ENCODE measurements around the gene PAK5. TPM values are rescaled to one million over a fixed set of nuclear protein-coding genes. Genes with fewer than 3 reads are reported as not detected.

Gene PAK5
- total and polyA plus RNA-seq, 2 of the 13 experiments (the other 11 are each of a cell fraction or from before 2014, with no cell fraction given), result not detected

DNA sequence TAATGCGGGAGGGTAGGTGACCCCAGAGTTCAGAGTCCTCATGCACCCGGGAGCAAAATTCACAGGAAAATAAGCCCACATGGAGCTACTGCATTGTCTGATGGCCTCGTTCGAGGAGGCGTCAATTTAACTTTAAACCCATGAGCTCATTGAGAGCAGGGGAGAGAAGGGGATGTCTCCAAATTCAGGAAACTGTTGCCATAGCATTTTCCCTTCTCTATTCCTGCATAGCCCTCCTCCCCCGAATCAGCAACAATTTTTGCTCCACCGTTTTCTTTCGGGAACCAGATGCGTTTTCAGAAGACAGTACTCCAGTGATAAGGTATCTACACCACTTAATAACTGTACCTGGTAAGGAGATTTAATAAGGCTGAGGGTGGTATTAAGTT lies 324.8 kb downstream of the PAK5 start:
- DNase-seq (ENCODE audit: low spot score), result no peak
- H3K27me3 ChIP-seq (ENCODE audit: control insufficient read depth in 1 of 2, insufficient read depth in 2 of 2, low read length in 2 of 2), result peaks cover 2 to 65% of the 10 kb centered on the region in 2 experiments; a peak in 4 of 5 replicates
- no peaks in the 10 kb centered on the region for H3K9me3 ChIP-seq (ENCODE audit: low read length)
- H2AFZ ChIP-seq (ENCODE audit: low read length), result no peak overlapping the region
- no peaks in the 10 kb centered on the region for H3K36me3 ChIP-seq (replicated peaks in 1 of 2; ENCODE audit: control insufficient read depth in 1 of 2, insufficient read depth in 2 of 2, low read length in 2 of 2)
- H3K9ac ChIP-seq (ENCODE audit: insufficient read depth, low read depth, low read length), result no peak overlapping the region
- H3K27ac ChIP-seq (ENCODE audit: extremely low read length, insufficient read depth, low read length), result no peak overlapping the region
- intact Hi-C loops (cut with micrococcal nuclease; ENCODE audit: unreplicated experiment) (no loop called here), in situ Hi-C loops (cut with HindIII; ENCODE audit: extremely low pct_ligation_motif_present, low pct_unique_long_range_greater_than_20kb) (no loop called here)
- H3K4me3 ChIP-seq (replicated peaks in 1 of 3; ENCODE audit: insufficient read depth in 1 of 3, low read depth in 2 of 3, low read length in 3 of 3), result no peak overlapping the region
- H4K20me1 ChIP-seq (ENCODE audit: insufficient read depth, low read length), result no peaks in the 10 kb centered on the region
- no peaks in the 10 kb centered on the region for H3K79me2 ChIP-seq (ENCODE audit: insufficient read depth, low read length)
- TF ChIP-seq, protein P1, sequence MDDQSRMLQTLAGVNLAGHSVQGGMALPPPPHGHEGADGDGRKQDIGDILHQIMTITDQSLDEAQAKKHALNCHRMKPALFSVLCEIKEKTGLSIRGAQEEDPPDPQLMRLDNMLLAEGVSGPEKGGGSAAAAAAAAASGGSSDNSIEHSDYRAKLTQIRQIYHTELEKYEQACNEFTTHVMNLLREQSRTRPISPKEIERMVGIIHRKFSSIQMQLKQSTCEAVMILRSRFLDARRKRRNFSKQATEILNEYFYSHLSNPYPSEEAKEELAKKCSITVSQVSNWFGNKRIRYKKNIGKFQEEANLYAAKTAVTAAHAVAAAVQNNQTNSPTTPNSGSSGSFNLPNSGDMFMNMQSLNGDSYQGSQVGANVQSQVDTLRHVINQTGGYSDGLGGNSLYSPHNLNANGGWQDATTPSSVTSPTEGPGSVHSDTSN (CRISPR knock-in tag; IDR thresholded peaks at IDR 0.05; ENCODE audit: borderline replicate concordance), result no peak
- TF ChIP-seq ZNF563 (CRISPR knock-in tag; IDR thresholded peaks at IDR 0.05) (no peak), ZNF382 (CRISPR knock-in tag; IDR thresholded peaks at IDR 0.05; ENCODE audit: borderline replicate concordance) (no peak), ZSCAN9 (CRISPR knock-in tag; IDR thresholded peaks at IDR 0.05; ENCODE audit: borderline replicate concordance) (no peak), KMT2B (CRISPR knock-in tag; IDR thresholded peaks at IDR 0.05) (no peak), U2AF2 (IDR thresholded peaks at IDR 0.05; ENCODE audit: low read depth, low read length) (no peak), KLF11 (CRISPR knock-in tag; IDR thresholded peaks at IDR 0.05) (no peak), ZNF337 (CRISPR knock-in tag; IDR thresholded peaks at IDR 0.05; ENCODE audit: borderline replicate concordance, low read depth) (no peak), ZNF136 (CRISPR knock-in tag; IDR thresholded peaks at IDR 0.05; ENCODE audit: low read depth) (no peak), EP300 (IDR thresholded peaks at IDR 0.05; ENCODE audit: low read depth in 2 of 2, low read length in 2 of 2) (no peak), EP300 (CRISPR knock-in tag; IDR thresholded peaks at IDR 0.05; ENCODE audit: borderline replicate concordance) (no peak), SNRNP70 (IDR thresholded peaks at IDR 0.05; ENCODE audit: low read depth, low read length) (no peak), ZNF552 (CRISPR knock-in tag; IDR thresholded peaks at IDR 0.05; ENCODE audit: borderline replicate concordance) (no peak), FOXO1 (CRISPR knock-in tag; IDR thresholded peaks at IDR 0.05) (no peak)
- TF ChIP-seq, protein P2, sequence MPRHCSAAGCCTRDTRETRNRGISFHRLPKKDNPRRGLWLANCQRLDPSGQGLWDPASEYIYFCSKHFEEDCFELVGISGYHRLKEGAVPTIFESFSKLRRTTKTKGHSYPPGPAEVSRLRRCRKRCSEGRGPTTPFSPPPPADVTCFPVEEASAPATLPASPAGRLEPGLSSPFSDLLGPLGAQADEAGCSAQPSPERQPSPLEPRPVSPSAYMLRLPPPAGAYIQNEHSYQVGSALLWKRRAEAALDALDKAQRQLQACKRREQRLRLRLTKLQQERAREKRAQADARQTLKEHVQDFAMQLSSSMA (CRISPR knock-in tag; IDR thresholded peaks at IDR 0.05), result no peak
- TF ChIP-seq, protein P3, sequence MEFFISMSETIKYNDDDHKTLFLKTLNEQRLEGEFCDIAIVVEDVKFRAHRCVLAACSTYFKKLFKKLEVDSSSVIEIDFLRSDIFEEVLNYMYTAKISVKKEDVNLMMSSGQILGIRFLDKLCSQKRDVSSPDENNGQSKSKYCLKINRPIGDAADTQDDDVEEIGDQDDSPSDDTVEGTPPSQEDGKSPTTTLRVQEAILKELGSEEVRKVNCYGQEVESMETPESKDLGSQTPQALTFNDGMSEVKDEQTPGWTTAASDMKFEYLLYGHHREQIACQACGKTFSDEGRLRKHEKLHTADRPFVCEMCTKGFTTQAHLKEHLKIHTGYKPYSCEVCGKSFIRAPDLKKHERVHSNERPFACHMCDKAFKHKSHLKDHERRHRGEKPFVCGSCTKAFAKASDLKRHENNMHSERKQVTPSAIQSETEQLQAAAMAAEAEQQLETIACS (CRISPR knock-in tag; IDR thresholded peaks at IDR 0.05), result no peak
- TF ChIP-seq, protein P4, sequence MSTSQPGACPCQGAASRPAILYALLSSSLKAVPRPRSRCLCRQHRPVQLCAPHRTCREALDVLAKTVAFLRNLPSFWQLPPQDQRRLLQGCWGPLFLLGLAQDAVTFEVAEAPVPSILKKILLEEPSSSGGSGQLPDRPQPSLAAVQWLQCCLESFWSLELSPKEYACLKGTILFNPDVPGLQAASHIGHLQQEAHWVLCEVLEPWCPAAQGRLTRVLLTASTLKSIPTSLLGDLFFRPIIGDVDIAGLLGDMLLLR (CRISPR knock-in tag; IDR thresholded peaks at IDR 0.05), result no peak
- no TSS peak for BruUV-seq (replicated peaks)
- 1% methylated on average over 9 of the region's 9 CpGs for WGBS (ENCODE audit: low lambda C conversion rate)
- no peaks in the 10 kb centered on the region for H3K4me1 ChIP-seq (ENCODE audit: insufficient read depth, low read length)
- ATAC-seq, result no peak; the same call in 2 of the 3 replicates
- ChIA-PET POLR2A (no interaction called here), CTCF (ENCODE audit: low intra/inter-chr PET ratio, low total read pairs) (no interaction called here)
- no peak for FAIRE-seq
- H3K4me2 ChIP-seq (ENCODE audit: low read depth, low read length), result no peak overlapping the region
